ENCODE data around the gene AOX1.

Gene AOX1

DNA sequence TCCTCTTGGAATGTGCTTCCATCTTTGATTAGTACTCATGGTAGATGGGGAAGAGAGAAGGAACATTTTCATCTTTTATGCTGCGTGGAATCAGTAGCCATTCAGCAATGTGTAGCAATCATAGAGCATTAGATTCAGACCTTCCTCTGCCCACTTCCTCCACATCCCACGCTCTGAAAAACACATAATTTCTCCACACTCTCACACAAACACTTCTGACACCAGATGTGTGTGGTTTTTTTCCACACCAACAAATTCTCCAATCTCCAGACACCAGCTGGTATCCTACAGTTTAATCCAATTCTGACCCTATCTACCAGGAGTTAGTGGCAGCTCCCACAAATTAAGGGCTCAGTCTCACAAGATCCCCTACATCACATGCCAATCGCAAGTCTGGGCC lies 103.3 kb downstream of the AOX1 start:
- in situ Hi-C loops (cut with HindIII; ENCODE audit: low sequenced_read_pairs) = no loop called here
- TF ChIP-seq, protein P1, sequence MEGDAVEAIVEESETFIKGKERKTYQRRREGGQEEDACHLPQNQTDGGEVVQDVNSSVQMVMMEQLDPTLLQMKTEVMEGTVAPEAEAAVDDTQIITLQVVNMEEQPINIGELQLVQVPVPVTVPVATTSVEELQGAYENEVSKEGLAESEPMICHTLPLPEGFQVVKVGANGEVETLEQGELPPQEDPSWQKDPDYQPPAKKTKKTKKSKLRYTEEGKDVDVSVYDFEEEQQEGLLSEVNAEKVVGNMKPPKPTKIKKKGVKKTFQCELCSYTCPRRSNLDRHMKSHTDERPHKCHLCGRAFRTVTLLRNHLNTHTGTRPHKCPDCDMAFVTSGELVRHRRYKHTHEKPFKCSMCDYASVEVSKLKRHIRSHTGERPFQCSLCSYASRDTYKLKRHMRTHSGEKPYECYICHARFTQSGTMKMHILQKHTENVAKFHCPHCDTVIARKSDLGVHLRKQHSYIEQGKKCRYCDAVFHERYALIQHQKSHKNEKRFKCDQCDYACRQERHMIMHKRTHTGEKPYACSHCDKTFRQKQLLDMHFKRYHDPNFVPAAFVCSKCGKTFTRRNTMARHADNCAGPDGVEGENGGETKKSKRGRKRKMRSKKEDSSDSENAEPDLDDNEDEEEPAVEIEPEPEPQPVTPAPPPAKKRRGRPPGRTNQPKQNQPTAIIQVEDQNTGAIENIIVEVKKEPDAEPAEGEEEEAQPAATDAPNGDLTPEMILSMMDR (IDR thresholded peaks at IDR 0.05; ENCODE audit: low read depth, low read length) = no peak
- H3K4me3 ChIP-seq (ENCODE audit: low read depth, low read length) = no peak overlapping the region
- no peak for DNase-seq (ENCODE audit: low read depth, low spot score)

DNA sequence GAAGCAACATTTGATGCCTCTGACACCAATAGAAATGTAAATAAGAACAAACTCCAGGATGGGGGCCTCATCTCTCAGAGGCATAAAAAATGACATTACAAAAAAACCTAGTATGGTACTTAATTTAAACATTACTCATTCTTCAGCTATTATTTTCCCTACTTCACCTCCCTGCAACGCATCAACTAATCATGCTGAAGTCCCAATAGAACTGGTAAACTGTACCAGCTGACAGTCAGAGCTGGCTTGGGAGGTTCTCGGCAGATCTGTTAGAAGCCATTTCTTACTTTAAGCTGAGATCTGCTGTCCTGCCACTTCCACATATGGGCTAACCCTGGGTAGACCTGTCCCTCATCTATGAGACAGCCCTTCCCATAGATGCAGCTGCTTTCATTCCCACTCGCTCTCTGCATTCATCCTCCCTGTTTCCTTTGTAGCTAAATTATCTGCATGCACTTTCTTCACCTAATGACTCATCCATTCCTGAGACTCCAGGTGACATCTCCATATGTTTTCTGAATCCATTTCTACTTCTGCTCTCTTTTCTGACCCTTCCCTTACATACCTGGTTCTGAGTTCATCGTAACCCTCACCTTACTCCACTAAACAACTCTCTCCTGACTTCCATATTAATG lies 108.1 kb downstream of the AOX1 start:
- TF ChIP-seq, protein P1 (IDR thresholded peaks at IDR 0.05; ENCODE audit: low read depth, low read length) = no peak
- in situ Hi-C loops (cut with HindIII; ENCODE audit: low sequenced_read_pairs) = no loop called here
- H3K4me3 ChIP-seq (ENCODE audit: low read depth, low read length) = no peak overlapping the region
- no peak for DNase-seq (ENCODE audit: low read depth, low spot score)

DNA sequence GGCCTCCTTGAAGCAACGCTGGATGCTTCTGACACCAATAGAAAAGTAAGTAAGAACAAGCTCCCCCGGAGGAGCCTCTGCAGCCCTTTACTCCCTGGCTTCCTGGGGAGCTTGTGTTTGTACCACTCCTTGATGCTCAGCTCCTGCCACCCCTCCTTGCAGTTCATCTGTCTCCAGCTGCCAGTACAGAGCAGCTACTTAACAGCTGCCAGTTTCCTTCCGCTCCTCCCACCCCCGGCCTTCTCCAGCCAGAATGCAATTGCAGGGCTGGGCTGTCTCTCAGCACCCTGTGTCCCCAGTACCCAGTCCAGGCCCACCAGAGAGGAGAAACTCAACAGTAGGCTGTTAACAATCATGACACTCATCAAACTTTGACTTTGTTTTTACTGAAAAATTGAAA lies 109.4 kb downstream of the AOX1 start:
- TF ChIP-seq, protein P1 (IDR thresholded peaks at IDR 0.05; ENCODE audit: low read depth, low read length) = no peak
- no peak overlapping the region for H3K4me3 ChIP-seq (ENCODE audit: low read depth, low read length)
- DNase-seq (ENCODE audit: low read depth, low spot score) = no peak
- in situ Hi-C loops (cut with HindIII; ENCODE audit: low sequenced_read_pairs) = no loop called here

DNA sequence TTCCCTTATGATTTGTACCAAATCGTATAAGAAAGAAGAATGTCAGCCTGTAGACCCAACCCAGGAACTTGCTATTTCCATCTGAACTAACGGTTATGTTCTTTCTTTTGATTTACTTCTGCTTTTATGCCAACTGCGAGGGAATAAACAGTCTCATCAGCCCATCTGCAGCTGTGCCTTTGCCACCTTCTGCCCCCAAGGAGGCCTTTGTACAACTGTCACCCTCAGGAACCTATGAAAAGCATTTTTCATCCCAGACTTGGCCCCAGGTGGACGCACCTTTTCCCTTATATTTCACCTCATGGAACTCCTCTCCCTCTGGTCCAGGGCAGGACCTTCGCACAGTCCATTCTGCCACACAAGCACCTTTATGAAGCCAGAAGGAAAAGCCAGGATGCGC lies 109.8 kb downstream of the AOX1 start:
- no peak for DNase-seq (ENCODE audit: low read depth, low spot score)
- in situ Hi-C loops (cut with HindIII; ENCODE audit: low sequenced_read_pairs) = no loop called here
- H3K4me3 ChIP-seq (ENCODE audit: low read depth, low read length) = no peak overlapping the region
- TF ChIP-seq, protein P1 (IDR thresholded peaks at IDR 0.05; ENCODE audit: low read depth, low read length) = no peak

DNA sequence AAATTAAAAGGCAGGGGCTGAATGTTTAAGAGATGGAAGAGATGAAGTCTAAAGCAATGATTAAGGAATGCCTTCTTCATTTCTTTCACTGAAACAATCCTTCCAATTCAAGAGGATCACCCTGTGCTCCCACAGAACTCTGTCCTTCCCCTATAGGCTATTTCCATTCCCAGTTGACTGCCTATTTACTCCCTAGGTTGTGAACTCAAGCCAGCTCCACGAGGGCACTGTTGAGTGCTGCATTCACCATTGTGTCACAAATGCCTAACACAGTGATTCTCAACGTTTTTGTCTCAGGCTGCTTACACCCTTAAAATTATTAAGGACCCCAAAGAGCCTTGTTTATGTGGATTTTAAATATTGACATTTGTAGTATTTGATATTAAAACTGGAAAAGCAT lies 112.4 kb downstream of the AOX1 start:
- TF ChIP-seq, protein P1 (IDR thresholded peaks at IDR 0.05; ENCODE audit: low read depth, low read length) = no peak
- in situ Hi-C loops (cut with HindIII; ENCODE audit: low sequenced_read_pairs) = no loop called here
- DNase-seq (ENCODE audit: low read depth, low spot score) = no peak
- H3K4me3 ChIP-seq (ENCODE audit: low read depth, low read length) = no peak overlapping the region

DNA sequence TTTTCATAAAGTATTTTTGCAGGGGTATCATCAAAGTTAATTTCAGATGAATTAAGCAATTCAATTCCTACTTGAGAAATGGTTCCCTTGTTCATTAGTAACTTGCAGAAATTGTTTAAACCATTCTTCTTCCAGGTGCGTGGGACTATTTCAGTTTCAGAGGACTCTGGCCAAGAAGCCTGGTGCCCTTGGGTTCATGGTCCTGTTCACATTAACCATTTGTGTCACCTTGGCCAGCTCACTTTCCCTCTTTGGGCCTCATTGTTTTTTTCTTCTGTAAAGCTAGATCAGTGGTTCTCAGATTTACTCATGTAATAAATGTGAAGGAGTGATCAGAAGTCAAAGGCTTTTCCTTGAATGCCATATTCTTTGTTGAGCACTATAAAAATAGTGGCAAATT lies 113.5 kb downstream of the AOX1 start:
- in situ Hi-C loops (cut with HindIII; ENCODE audit: low sequenced_read_pairs) = no loop called here
- DNase-seq (ENCODE audit: low read depth, low spot score) = no peak
- TF ChIP-seq, protein P1 (IDR thresholded peaks at IDR 0.05; ENCODE audit: low read depth, low read length) = no peak
- H3K4me3 ChIP-seq (ENCODE audit: low read depth, low read length) = no peak overlapping the region

All from astrocyte of the spinal cord (primary cell).